Body of pancreas (tissue), 4 donors: ENCODE results near the gene ANKS1B.

ENCODE experiments used
- POLR2A ChIP-seq, 3 donors: fragments of 450-650 bp; IDR thresholded peaks; one replicate each; pipeline ENCODE4 v1.6.1; 2016; ENCODE audit warnings: antibody characterized with exemption in 3 of 3, mild to moderate bottlenecking in 2 of 3
- TF ChIP-seq, protein P1 (sequence below), 7 experiments: fragments of 450-650 bp in 4 of 7; fragments of 200-600 bp in 3 of 7; sonication (generic) in 3 of 7; IDR thresholded peaks; one replicate each; pipeline ENCODE4 v1.5.1; 2016 to 2019; ENCODE audit warnings: antibody characterized with exemption in 7 of 7

DNA sequence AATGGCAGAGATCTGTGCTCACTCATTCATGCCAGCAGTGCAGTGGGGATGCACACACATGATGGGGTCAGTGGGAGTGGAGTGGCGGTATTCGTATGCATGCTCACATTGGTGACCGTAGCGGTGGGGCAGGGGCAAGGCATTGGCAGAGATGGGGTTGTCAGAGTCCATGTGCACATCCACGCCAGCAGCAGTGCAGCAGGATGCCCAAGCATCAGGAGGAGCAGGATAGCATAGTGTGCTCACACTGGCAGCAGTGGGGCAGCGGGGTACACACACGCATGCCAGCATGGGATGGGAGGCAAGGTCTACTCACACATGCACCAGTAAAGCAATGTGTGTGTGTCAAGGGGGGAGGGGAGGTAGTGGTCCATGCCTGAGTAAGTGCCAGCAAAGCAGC lies 426.6 kb downstream of the ANKS1B start:
- TF ChIP-seq, protein P1, sequence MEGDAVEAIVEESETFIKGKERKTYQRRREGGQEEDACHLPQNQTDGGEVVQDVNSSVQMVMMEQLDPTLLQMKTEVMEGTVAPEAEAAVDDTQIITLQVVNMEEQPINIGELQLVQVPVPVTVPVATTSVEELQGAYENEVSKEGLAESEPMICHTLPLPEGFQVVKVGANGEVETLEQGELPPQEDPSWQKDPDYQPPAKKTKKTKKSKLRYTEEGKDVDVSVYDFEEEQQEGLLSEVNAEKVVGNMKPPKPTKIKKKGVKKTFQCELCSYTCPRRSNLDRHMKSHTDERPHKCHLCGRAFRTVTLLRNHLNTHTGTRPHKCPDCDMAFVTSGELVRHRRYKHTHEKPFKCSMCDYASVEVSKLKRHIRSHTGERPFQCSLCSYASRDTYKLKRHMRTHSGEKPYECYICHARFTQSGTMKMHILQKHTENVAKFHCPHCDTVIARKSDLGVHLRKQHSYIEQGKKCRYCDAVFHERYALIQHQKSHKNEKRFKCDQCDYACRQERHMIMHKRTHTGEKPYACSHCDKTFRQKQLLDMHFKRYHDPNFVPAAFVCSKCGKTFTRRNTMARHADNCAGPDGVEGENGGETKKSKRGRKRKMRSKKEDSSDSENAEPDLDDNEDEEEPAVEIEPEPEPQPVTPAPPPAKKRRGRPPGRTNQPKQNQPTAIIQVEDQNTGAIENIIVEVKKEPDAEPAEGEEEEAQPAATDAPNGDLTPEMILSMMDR (IDR thresholded peaks at IDR 0.05), result no peak
- no peak for TF ChIP-seq POLR2A (IDR thresholded peaks at IDR 0.05)
